HAP-1 (cell line): ENCODE data around the gene ENTPD7.

Experiments
- DNase-seq, 2 experiments: peaks; one replicate each; pipeline ENCODE4 v3.0.0-alpha.2; 2016 to 2020; ENCODE audit warnings: low spot score in 2 of 2
- H3K27me3 ChIP-seq: fragments of 250-450 bp; sonication (Bioruptor Pico); 2 replicates; pipeline ENCODE4 v1.5.1; 2020; ENCODE audit warnings: low read depth, mild to moderate bottlenecking, moderate library complexity
- H3K36me3 ChIP-seq: fragments of 250-450 bp; sonication (Bioruptor Pico); replicated peaks from 2 replicates; pipeline ENCODE4 v1.5.1; 2020; ENCODE audit warnings: mild to moderate bottlenecking
- H3K4me1 ChIP-seq: fragments of 250-450 bp; sonication (Bioruptor Pico); 2 replicates; pipeline ENCODE4 v1.5.1; 2020; ENCODE audit warnings: mild to moderate bottlenecking
- H3K4me3 ChIP-seq: fragments of 250-450 bp; sonication (Bioruptor Pico); 2 replicates; pipeline ENCODE4 v1.5.1; 2020; ENCODE audit warnings: mild to moderate bottlenecking, moderate library complexity
- H3K9me3 ChIP-seq: fragments of 250-450 bp; sonication (Bioruptor Pico); 2 replicates; pipeline ENCODE4 v1.5.1; 2020; ENCODE audit warnings: mild to moderate bottlenecking, moderate library complexity
- in situ Hi-C: fragments of 300-500 bp; cut with MboI; formaldehyde crosslinking; loops from 3 replicates; pipeline ENCODE4 v1.14.3; 2020; ENCODE audit warnings: low sequenced_read_pairs, inconsistent platforms, mixed read lengths

The ENTPD7 gene

GRCh38 chr10:99659031-99659867 lies at the start of gene ENTPD7:
ENTPD7 (plus strand) TSS chr10:99659509; CDS start chr10:99659957, 448 bp downstream.
- H3K9me3 ChIP-seq, result no peaks in the 10 kb centered on the region
- peak; percentile 91 to 96 for DNase-seq
- peaks cover 8% of the 10 kb centered on the region for H3K4me1 ChIP-seq
- peak within 1 kb of the TSS; percentile 91 for H3K4me3 ChIP-seq
- peaks cover 5% of the 10 kb centered on the region for H3K36me3 ChIP-seq
- no peaks in the 10 kb centered on the region for H3K27me3 ChIP-seq
- in situ Hi-C loops, result no loop called here

GRCh38 chr10:99610221-99610620 lies 49.1 kb upstream of the ENTPD7 start:
- no peaks in the 10 kb centered on the region for H3K27me3 ChIP-seq
- H3K36me3 ChIP-seq, result peaks cover 18% of the 10 kb centered on the region
- in situ Hi-C loops, result loop anchor here (5.0 kb wide), 2 partner anchors 178 to 218 kb away; partner anchors contain the start of gene GOT1
- no peak for DNase-seq
- H3K4me1 ChIP-seq, result no peaks in the 10 kb centered on the region
- no peak overlapping the region for H3K4me3 ChIP-seq
- H3K9me3 ChIP-seq, result no peaks in the 10 kb centered on the region

- peaks cover 21% of the 10 kb centered on the region for H3K36me3 ChIP-seq
- H3K4me1 ChIP-seq, result no peaks in the 10 kb centered on the region
- DNase-seq, result no peak
- H3K4me3 ChIP-seq, result no peak overlapping the region
- H3K9me3 ChIP-seq, result no peaks in the 10 kb centered on the region
- no peaks in the 10 kb centered on the region for H3K27me3 ChIP-seq
- in situ Hi-C loops, result loop anchor here (5.0 kb wide), 2 partner anchors 179 to 219 kb away; partner anchors contain the start of gene GOT1
Measured at GRCh38 chr10:99611326-99611725, 48.0 kb upstream of the ENTPD7 start.

GRCh38 chr10:99612167-99612831 lies 47.0 kb upstream of the ENTPD7 start:
- Histone ChIP-seq H3K9me3 (no peaks in the 10 kb centered on the region), H3K36me3 (peaks cover 21% of the 10 kb centered on the region), H3K4me1 (peaks cover 7% of the 10 kb centered on the region), H3K27me3 (no peaks in the 10 kb centered on the region), H3K4me3 (no peak overlapping the region)
- peak; percentile 65 to 66 for DNase-seq
- in situ Hi-C loops, result loop anchor here (5.0 kb wide), 2 partner anchors 180 to 220 kb away; partner anchors contain the start of gene GOT1

GRCh38 chr10:99615426-99615825 lies 43.9 kb upstream of the ENTPD7 start:
- Histone ChIP-seq H3K9me3 (no peaks in the 10 kb centered on the region), H3K27me3 (no peaks in the 10 kb centered on the region), H3K36me3 (peaks cover 14% of the 10 kb centered on the region), H3K4me1 (peaks cover 15% of the 10 kb centered on the region), H3K4me3 (no peak overlapping the region)
- in situ Hi-C loops, result no loop called here
- DNase-seq, result no peak

GRCh38 chr10:99617696-99618095 lies 41.6 kb upstream of the ENTPD7 start:
- Histone ChIP-seq H3K27me3 (no peaks in the 10 kb centered on the region), H3K4me1 (peaks cover 22% of the 10 kb centered on the region), H3K36me3 (peaks cover 3% of the 10 kb centered on the region), H3K9me3 (peaks cover 2% of the 10 kb centered on the region; the same call in 1 of the 2 replicates), H3K4me3 (peak overlapping the region; percentile 64; the same call in 1 of the 2 replicates)
- in situ Hi-C loops, result no loop called here
- no peak for DNase-seq

- Histone ChIP-seq H3K27me3 (no peaks in the 10 kb centered on the region), H3K4me1 (peaks cover 22% of the 10 kb centered on the region), H3K9me3 (peaks cover 3% of the 10 kb centered on the region; the same call in 1 of the 2 replicates), H3K4me3 (peak overlapping the region; percentile 64), H3K36me3 (peaks cover 3% of the 10 kb centered on the region)
- in situ Hi-C loops, result no loop called here
- DNase-seq, result no peak
Measured at GRCh38 chr10:99619090-99619800, 40.1 kb upstream of the ENTPD7 start.

- Histone ChIP-seq H3K4me3 (peak within 1 kb of the TSS; percentile 64), H3K36me3 (peaks cover 3% of the 10 kb centered on the region), H3K27me3 (no peaks in the 10 kb centered on the region), H3K9me3 (peaks cover 3% of the 10 kb centered on the region; the same call in 1 of the 2 replicates), H3K4me1 (peaks cover 22% of the 10 kb centered on the region)
- peak; percentile 98 to 100 for DNase-seq
- in situ Hi-C loops, result no loop called here
Measured at GRCh38 chr10:99619851-99620710, 39.2 kb upstream of the ENTPD7 start, which contains the start of gene SLC25A28. SLC25A28 (minus strand) TSS chr10:99620439; CDS start chr10:99620335, 104 bp downstream.

- H3K4me3 ChIP-seq, result peak overlapping the region; percentile 64
- H3K9me3 ChIP-seq, result peaks cover 3% of the 10 kb centered on the region; the same call in 1 of the 2 replicates
- peak; percentile 72 to 95 for DNase-seq
- in situ Hi-C loops, result no loop called here
- H3K36me3 ChIP-seq, result no peaks in the 10 kb centered on the region
- no peaks in the 10 kb centered on the region for H3K27me3 ChIP-seq
- H3K4me1 ChIP-seq, result peaks cover 22% of the 10 kb centered on the region
Measured at GRCh38 chr10:99620711-99621453, 38.4 kb upstream of the ENTPD7 start.

- Histone ChIP-seq H3K4me1 (peaks cover 22% of the 10 kb centered on the region), H3K4me3 (peak overlapping the region; percentile 64), H3K27me3 (no peaks in the 10 kb centered on the region), H3K36me3 (no peaks in the 10 kb centered on the region), H3K9me3 (peaks cover 3% of the 10 kb centered on the region; the same call in 1 of the 2 replicates)
- DNase-seq, result no peak
- in situ Hi-C loops, result no loop called here
Measured at GRCh38 chr10:99621454-99622251, 37.7 kb upstream of the ENTPD7 start.

GRCh38 chr10:99623919-99624318 lies 35.4 kb upstream of the ENTPD7 start:
- peaks cover 7% of the 10 kb centered on the region for H3K4me1 ChIP-seq
- in situ Hi-C loops, result no loop called here
- no peaks in the 10 kb centered on the region for H3K36me3 ChIP-seq

More at GRCh38 chr10:99623919-99624318, 35.4 kb upstream of the ENTPD7 start:
- Histone ChIP-seq H3K9me3 (peaks cover 3% of the 10 kb centered on the region; the same call in 1 of the 2 replicates), H3K27me3 (no peaks in the 10 kb centered on the region), H3K4me3 (no peak overlapping the region)
- no peak for DNase-seq
